SJSA1 (cell line): Measurements from ENCODE around the gene ING4. TPM values are rescaled to one million over a fixed set of nuclear protein-coding genes. Genes with fewer than 3 reads are reported as not detected.

Source experiments
- DNase-seq, 2 experiments: peaks; one replicate each; pipeline ENCODE4 v3.0.0-alpha.2; 2015 to 2020; ENCODE audit warnings: low spot score in 2 of 2, low read depth in 1 of 2
- H3K27ac ChIP-seq: fragments of 250-450 bp; sonication (Bioruptor Pico); 2 replicates; pipeline ENCODE4 v1.5.1; 2020; ENCODE audit warnings: mild to moderate bottlenecking, moderate library complexity
- H3K27me3 ChIP-seq: fragments of 250-450 bp; sonication (Bioruptor Pico); replicated peaks from 2 replicates; pipeline ENCODE4 v1.5.1; 2020; ENCODE audit warnings: mild to moderate bottlenecking, moderate library complexity
- H3K36me3 ChIP-seq: fragments of 250-450 bp; sonication (Bioruptor Pico); 2 replicates; pipeline ENCODE4 v1.5.1; 2020; ENCODE audit warnings: mild to moderate bottlenecking
- H3K4me1 ChIP-seq: fragments of 250-450 bp; sonication (Bioruptor Pico); replicated peaks from 2 replicates; pipeline ENCODE4 v1.6.1; 2021; ENCODE audit warnings: mild to moderate bottlenecking
- H3K4me3 ChIP-seq: fragments of 250-450 bp; sonication (Bioruptor Pico); 2 replicates; pipeline ENCODE4 v1.5.1; 2020; ENCODE audit warnings: mild to moderate bottlenecking
- H3K9me3 ChIP-seq: fragments of 250-450 bp; sonication (Bioruptor Pico); replicated peaks from 2 replicates; pipeline ENCODE4 v1.5.1; 2020; ENCODE audit warnings: mild to moderate bottlenecking
- total RNA-seq: library from RNA; depleted of rRNA; stranded (reverse); fragments of >200 nt; shearing (Covaris generic); gene quantifications from 2 replicates; pipeline ENCODE4 v1.2.3, GENCODE V29; 2014

Gene ING4
- total RNA-seq, 1 experiment from 2014 or later = 34.8 TPM

DNA sequence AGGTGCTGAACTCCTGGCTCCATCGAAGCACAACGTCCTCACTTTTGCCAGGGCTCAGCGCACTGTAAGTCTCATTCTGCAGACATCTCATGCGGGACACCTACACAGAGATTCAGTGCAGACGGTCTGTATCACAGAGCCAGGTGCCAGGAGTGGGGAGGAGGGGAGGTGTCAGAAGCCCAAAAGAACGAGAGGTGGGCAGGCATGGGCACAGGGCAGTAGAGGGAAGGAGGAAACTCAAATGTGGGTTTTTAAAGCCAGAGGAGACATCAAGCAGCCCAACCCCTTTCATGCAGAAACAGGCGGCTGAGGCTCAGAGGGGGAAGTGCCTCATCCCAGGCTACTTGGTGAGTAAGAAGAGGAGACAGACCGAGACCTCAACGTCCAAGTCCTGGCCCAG lies 24.6 kb downstream of the ING4 start:
- no peaks in the 10 kb centered on the region for H3K27me3 ChIP-seq
- no peaks in the 10 kb centered on the region for H3K9me3 ChIP-seq
- no peak for DNase-seq

DNA sequence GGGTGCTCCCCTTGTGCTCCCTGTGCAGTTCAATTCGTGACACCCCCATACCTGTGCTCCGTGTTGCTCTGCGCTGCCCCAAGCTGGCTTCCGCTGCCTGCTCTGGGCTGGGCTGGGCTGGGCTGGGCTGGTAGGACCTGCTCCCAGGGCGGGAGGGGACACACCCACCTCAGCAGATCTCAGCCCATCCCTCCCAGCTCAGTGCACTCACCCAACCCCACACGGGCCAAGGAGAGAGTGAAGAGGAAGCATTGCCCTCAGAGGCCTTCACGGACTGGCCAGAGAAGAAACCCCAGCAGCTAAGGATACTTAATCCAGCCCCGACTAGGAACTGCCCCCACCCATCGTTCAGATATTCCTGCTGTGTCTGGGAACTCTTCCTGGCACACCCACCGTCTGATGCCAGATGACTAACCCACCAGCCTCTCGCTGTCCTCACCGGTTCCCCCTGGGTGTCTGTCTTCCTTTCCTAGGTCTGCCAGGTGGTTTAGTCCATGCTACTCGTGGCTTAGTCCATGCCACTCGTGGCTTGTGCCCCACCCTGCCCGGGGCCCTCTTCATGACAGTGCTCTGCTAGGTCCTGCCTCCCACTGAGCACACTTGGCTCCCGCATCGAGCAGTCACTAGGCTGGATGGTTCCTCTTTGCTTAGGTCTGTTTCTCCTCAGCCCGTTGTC lies 26.9 kb downstream of the ING4 start, which contains the start of gene LPAR5:
Gene LPAR5, minus strand, starts transcription at position 104 of the 676 bp plus-strand sequence. CDS start 14,711 bp downstream, outside the sequence.
- DNase-seq = no peak
- H3K27ac ChIP-seq = no peak within 1 kb of the TSS
- no peaks in the 10 kb centered on the region for H3K36me3 ChIP-seq
- H3K4me1 ChIP-seq = peaks cover 3% of the 10 kb centered on the region; the same call in 1 of the 2 replicates
- H3K9me3 ChIP-seq = no peaks in the 10 kb centered on the region
- no peak within 1 kb of the TSS for H3K4me3 ChIP-seq
- H3K27me3 ChIP-seq = no peaks in the 10 kb centered on the region

More for the DNA sequence above, 24.6 kb downstream of the ING4 start:
- H3K4me1 ChIP-seq = peaks cover 3% of the 10 kb centered on the region; the same call in 1 of the 2 replicates
- H3K4me3 ChIP-seq = no peak overlapping the region
- no peaks in the 10 kb centered on the region for H3K36me3 ChIP-seq
- H3K27ac ChIP-seq = no peak overlapping the region

DNA sequence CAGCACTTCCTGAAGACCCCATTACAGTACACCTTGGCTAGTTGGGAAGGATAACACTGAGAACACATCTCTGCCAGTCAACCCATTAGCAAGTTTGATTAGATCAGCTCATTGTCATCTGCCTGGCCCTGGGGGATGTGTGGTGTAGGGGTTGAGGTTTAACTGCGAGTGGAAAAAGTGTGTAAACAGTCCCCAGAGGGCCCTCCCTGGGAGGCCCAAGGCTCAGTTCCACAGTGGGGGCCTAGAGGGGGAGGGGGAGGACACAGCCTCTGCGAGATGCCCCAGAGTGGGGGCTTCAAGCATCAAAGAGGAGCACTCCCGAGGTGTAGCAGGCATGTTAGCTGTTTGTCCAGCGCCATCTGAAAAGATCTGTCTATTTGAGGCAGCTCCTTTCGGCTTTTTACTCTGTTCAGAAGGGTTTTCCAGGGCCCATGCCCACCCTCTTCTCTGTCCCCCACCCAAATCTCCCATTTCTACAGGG lies 27.5 kb downstream of the ING4 start:
- Histone ChIP-seq H3K9me3 (no peaks in the 10 kb centered on the region), H3K4me1 (peaks cover 3% of the 10 kb centered on the region; the same call in 1 of the 2 replicates), H3K27me3 (no peaks in the 10 kb centered on the region), H3K36me3 (no peaks in the 10 kb centered on the region), H3K27ac (no peak overlapping the region), H3K4me3 (no peak overlapping the region)
- DNase-seq = no peak

DNA sequence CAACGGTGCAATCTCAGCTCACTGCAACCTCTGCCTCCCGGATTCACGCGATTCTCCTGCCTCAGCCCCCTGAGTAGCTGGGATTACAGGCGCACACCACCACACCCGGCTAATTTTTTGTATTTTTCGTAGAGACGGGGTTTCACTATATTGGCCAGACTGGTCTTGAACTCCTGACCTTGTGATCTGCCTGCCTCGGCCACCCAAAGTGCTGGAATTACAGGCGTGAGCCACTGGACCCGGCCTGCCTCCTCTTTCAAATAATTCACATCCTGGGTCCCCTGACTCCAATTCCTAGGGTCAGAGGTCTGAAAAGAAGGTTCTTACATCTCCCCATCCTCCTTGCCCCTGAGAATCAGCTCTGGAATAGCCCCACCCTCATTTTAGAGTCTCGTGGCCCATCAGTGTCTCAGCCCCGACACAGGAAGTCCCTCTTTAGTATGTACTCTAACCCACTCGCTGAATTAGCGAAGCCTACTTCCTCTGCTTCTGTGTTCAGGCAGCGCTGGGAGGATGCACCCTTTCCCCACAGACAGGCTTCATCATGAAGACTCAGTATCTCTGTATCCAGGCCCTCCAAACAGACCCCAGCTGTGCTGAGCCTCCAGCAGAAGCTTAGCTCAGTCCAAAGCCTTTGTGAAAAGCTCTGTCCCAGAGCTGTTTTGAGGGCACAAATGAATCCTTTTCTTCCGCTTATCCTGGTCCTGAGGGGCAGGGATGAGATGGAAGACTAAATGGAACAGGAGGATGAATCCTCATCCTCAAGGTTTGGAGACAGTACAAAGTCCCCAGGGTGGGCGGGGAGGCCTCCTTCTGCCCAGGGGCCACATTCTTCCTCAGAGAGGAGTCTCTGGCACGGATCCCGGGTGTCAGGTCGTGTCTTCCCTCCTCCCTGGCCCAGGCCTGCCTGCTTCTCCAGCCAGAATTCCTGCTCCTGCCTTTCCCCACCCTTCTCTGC lies 30.6 kb downstream of the ING4 start:
- Histone ChIP-seq H3K4me1 (peaks cover 3% of the 10 kb centered on the region; the same call in 1 of the 2 replicates), H3K27me3 (no peaks in the 10 kb centered on the region), H3K27ac (no peak overlapping the region), H3K9me3 (no peaks in the 10 kb centered on the region), H3K36me3 (no peaks in the 10 kb centered on the region), H3K4me3 (no peak overlapping the region)
- DNase-seq = no peak

DNA sequence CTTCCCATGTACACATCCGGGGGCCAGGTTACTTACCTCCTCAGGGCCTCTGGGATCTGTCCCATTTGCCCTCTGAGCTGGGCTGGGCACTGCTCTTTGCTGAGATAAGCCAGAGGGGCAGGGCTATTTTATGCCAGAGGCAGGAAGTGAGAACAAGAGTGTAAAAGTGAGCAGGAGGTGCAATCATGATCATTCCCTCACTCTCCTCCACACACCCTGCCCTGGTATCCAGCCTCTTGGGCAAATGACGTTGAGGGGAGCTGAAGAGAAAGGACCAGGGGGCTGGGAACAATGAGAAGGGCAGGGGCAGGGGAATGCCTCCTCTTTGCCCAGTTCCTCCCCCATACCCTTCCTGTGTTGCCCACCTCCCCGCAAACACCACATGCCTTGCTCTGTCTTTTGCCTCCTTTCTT lies 31.4 kb downstream of the ING4 start:
- Histone ChIP-seq H3K9me3 (no peaks in the 10 kb centered on the region), H3K4me1 (peaks cover 3% of the 10 kb centered on the region; the same call in 1 of the 2 replicates), H3K27ac (no peak overlapping the region), H3K36me3 (no peaks in the 10 kb centered on the region), H3K4me3 (no peak overlapping the region), H3K27me3 (no peaks in the 10 kb centered on the region)
- no peak for DNase-seq

DNA sequence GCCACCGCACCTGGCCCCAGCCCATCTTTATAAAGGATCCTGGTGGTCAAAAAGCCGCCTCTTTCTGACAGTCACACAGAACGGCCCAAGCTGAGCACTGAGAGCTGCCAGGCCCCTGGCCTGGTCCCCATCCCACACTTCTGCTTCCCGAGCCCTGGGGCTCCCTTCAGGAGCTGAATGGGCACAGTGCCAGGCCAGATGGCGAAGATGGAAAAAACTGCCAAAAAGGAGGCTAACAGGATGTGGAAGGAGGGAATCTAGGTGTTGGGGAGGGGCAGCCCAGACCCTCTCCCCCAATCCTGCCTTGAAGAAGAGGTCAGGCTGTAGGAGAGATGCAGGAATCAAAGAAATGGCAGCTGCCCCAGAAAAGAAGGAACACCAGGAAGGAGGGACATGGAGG lies 32.2 kb downstream of the ING4 start:
- Histone ChIP-seq H3K27ac (no peak overlapping the region), H3K9me3 (no peaks in the 10 kb centered on the region), H3K27me3 (no peaks in the 10 kb centered on the region), H3K36me3 (no peaks in the 10 kb centered on the region), H3K4me3 (no peak overlapping the region), H3K4me1 (peaks cover 3% of the 10 kb centered on the region; the same call in 1 of the 2 replicates)
- no peak for DNase-seq

DNA sequence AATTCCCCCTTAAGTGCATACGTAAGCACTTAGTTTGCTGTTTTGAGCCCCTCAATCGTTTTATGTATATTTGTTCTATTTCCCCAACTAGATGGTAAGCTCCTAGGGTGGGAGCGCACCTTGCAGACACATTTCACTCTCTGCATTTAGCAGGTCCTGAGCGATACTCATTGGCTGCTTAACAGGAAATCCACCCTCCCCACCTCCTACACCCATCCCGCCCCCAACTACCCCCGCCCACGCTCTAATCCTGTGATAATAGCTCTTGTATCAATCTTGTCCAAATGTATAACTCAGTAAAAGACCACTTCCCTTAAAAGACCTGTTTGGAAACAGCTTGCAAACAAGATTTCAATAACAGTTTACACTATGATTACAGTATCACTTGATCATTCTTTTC lies 35.3 kb downstream of the ING4 start:
- no peaks in the 10 kb centered on the region for H3K9me3 ChIP-seq
- H3K27ac ChIP-seq = no peak overlapping the region
- H3K36me3 ChIP-seq = no peaks in the 10 kb centered on the region
- H3K4me1 ChIP-seq = no peaks in the 10 kb centered on the region
- H3K27me3 ChIP-seq = no peaks in the 10 kb centered on the region
- no peak for DNase-seq
- no peak overlapping the region for H3K4me3 ChIP-seq

DNA sequence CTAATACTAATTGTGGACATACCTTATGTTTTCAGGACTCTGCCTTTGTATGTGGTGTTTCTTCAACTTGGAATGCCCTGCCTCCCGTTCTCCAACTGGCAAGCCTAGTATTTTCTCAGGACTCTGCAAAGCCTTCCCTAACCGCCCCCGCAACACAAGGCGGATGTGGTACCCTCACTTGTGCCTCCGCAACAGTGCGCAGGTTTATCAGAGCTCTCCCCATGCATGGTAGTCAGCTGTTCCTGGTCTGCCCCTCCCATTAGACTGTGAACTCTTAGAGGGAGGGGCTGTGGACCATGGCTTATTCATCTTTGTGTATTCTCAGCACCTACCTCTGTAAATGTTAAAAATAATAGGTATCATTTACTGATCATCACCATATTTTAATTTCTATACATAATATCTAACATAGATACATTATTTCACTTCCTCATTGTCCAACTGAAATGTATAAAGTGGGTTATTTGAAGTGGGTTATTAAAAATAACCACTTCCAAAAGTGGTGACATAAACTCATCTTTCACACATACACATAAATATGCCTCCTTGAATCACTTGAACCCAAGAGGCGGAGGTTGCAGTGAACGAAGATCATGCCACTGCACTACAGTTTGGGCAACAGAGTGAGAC lies 36.1 kb downstream of the ING4 start:
- no peaks in the 10 kb centered on the region for H3K9me3 ChIP-seq
- H3K27me3 ChIP-seq = no peaks in the 10 kb centered on the region
- no peak overlapping the region for H3K4me3 ChIP-seq
- no peak overlapping the region for H3K27ac ChIP-seq
- H3K4me1 ChIP-seq = no peaks in the 10 kb centered on the region
- DNase-seq = no peak
- H3K36me3 ChIP-seq = no peaks in the 10 kb centered on the region

DNA sequence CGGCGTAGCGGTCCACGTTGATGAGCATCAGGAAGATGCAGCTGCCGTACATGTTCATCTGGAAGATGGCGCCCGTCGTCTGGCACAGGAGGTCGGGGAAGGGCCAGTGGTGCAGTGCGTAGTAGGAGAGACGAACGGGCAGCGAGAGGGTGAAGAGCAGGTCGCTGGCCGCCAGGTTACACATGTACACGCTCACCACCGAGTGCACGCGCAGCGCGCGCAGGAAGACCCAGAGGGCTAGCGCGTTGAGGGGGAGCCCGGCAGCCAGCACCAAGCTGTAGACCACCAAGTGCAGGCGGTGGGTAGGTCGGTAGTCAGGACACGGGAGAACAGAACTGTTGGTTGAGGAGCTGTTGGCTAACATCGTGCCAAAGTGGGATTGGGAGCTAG lies 42.0 kb downstream of the ING4 start:
- Histone ChIP-seq H3K4me1 (no peaks in the 10 kb centered on the region), H3K36me3 (no peaks in the 10 kb centered on the region), H3K9me3 (no peaks in the 10 kb centered on the region), H3K4me3 (no peak overlapping the region), H3K27ac (no peak overlapping the region), H3K27me3 (no peaks in the 10 kb centered on the region)
- no peak for DNase-seq

DNA sequence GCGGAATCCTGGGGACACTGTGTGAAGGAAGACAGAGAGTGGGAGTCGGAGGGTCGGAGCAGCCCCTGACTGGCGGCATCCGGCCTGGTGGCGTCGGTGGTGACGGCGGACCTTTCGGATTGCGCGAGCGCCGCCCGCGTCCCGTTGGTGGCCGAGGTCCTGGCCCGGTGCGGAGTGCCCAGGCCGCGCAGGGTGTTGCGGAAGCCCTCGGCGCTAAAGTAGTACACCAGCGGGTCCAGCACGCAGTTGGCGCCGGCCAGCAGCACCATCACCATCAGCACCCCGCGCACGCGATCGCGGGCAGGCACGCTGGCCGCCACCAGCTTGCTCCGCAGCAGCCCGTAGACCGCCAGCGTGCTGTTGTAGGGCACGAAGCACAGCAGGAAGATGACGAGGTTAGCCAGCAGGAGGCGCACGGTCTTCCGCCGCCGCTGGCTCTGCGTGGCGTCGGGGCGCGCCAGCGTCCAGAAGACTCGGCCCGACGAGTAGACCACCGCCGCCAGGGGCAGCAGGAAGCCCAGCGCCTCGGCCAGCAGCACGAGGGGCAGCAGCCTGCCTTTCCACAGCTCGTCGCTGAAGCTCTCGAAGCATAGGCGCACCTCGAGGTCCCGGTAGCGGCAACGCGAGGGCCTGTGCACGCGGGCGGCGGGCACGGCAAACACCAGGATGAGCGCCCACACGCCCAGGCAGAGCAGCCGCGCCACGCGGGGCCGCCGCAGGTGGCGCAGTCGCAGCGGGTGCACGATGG lies 42.6 kb downstream of the ING4 start:
- H3K27me3 ChIP-seq = no peaks in the 10 kb centered on the region
- no peaks in the 10 kb centered on the region for H3K36me3 ChIP-seq
- no peak overlapping the region for H3K4me3 ChIP-seq
- DNase-seq = no peak
- H3K9me3 ChIP-seq = no peaks in the 10 kb centered on the region
- no peak overlapping the region for H3K27ac ChIP-seq
- no peaks in the 10 kb centered on the region for H3K4me1 ChIP-seq

DNA sequence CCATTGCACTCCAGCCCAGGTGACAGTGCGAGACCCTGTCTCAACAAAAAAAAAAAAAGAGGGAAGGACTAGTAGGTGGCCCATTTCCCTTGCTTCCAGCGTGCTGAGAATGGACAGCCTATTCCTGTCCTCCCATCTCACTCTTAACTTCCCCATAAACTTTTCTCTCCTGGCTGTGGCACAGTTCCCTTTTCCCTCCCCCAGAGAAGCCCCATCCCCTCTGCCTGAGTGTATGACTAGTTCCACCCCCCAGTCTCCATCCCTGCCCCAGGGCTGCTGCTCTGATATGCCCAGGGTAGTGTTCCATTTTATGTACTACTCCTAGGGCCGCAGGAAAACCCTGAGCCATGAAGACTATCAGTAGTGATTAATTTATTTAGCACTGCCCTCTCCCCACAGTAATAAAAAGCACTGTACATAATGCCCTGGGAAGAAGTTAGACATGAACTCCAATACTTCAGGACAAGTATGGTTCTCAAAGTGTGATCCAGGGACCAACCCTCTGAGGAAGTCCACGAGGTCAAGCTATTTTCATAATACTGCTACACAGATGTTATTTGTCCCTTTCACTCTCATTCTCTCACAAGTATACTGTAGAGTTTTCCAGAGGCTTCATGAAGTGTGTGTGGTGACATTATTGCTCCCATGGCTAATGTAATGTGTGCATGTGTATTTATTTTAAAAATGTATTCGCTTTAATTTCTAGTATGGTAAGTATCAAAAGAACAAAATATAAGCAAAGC lies 44.3 kb downstream of the ING4 start:
- Histone ChIP-seq H3K36me3 (no peaks in the 10 kb centered on the region), H3K4me3 (no peak overlapping the region), H3K27ac (no peak overlapping the region), H3K9me3 (no peaks in the 10 kb centered on the region), H3K27me3 (no peaks in the 10 kb centered on the region), H3K4me1 (peaks cover 8% of the 10 kb centered on the region)
- no peak for DNase-seq

DNA sequence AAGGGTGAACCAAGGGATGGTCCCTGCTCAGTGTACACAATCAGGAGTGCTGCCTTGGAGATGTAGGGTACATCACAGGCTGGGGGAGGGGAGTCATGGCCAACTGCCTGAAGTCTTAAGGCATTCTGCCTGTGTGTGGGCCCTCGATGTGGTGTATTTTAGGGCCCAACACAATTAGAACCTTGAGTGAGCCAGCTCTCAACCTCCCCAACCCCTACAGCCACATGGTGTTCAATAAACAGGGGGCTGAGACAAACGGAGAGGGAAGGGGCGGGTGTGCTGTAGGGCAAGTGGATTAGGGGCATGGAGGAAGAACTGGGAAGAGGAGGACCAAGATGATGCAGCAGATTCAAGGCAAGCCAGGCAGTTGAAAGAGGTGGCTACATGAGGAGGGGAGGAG lies 47.1 kb downstream of the ING4 start:
- H3K27me3 ChIP-seq = no peaks in the 10 kb centered on the region
- no peak for DNase-seq
- no peak overlapping the region for H3K27ac ChIP-seq
- H3K4me3 ChIP-seq = no peak overlapping the region
- H3K36me3 ChIP-seq = no peaks in the 10 kb centered on the region
- 0 out of 2 replicates have a peak, but pooled peaks cover 2% of the 10 kb centered on the region for H3K9me3 ChIP-seq
- H3K4me1 ChIP-seq = peaks cover 25% of the 10 kb centered on the region
